WTC11 (cell line): ENCODE data around the gene DMRTA2. TPM values are rescaled to one million over a fixed set of nuclear protein-coding genes. Genes with fewer than 3 reads are reported as not detected.

Experiments
- ATAC-seq: fragments of 200-7000 bp; cut with Tn5 transposase; 2 replicates; pipeline ENCODE4 v1.10.0; 2021; ENCODE audit warnings: mild to moderate bottlenecking, moderate library complexity
- CTCF ChIA-PET: fragments of 300-600 bp; sonication (Branson Sonifier 250); formaldehyde crosslinking; loops from one replicate; lab custom pipeline; 2021; ENCODE audit warnings: antibody characterized with exemption; lab: Charles Lee
- POLR2A ChIA-PET: fragments of 350-600 bp; sonication (Branson Sonifier 250); formaldehyde crosslinking; loops from one replicate; lab custom pipeline; 2021; ENCODE audit warnings: antibody characterized with exemption; lab: Charles Lee
- DNase-seq: peaks from one replicate; pipeline ENCODE4 v3.0.0; 2021; ENCODE audit warnings: low spot score
- H3K27ac Mint-ChIP-seq: 2 replicates; pipeline ENCODE4 v1.8.0; 2021; ENCODE audit warnings: mixed read lengths
- H3K27me3 Mint-ChIP-seq: 2 replicates; pipeline ENCODE4 v1.8.0; 2021; ENCODE audit warnings: low read depth, mild to moderate bottlenecking, moderate library complexity, mixed read lengths
- H3K36me3 Mint-ChIP-seq: 2 replicates; pipeline ENCODE4 v1.8.0; 2021; ENCODE audit warnings: mixed read lengths
- H3K4me1 Mint-ChIP-seq: 2 replicates; pipeline ENCODE4 v1.8.0; 2022; ENCODE audit warnings: mixed read lengths
- H3K4me3 Mint-ChIP-seq: 2 replicates; pipeline ENCODE4 v1.8.0; 2021; ENCODE audit warnings: mild to moderate bottlenecking, moderate library complexity, mixed read lengths
- H3K9me3 Mint-ChIP-seq: 2 replicates; pipeline ENCODE4 v1.8.0; 2021; ENCODE audit warnings: mixed read lengths
- ATF1 ChIP-seq: sonication (generic); formaldehyde crosslinking; IDR thresholded peaks from 2 replicates; pipeline ENCODE4 v1.8.1; 2023; ENCODE audit warnings: mild to moderate bottlenecking, moderate library complexity, missing genetic modification reagents
- CREB1 ChIP-seq: sonication (generic); formaldehyde crosslinking; IDR thresholded peaks from 2 replicates; pipeline ENCODE4 v1.8.0; 2023; ENCODE audit warnings: mild to moderate bottlenecking, missing genetic modification reagents
- FOXP4 ChIP-seq: sonication (generic); formaldehyde crosslinking; IDR thresholded peaks from 2 replicates; pipeline ENCODE4 v1.8.0; 2022; ENCODE audit warnings: mild to moderate bottlenecking, missing genetic modification reagents
- GTF2I ChIP-seq: fragments of 250-450 bp; sonication (Bioruptor Pico); conservative IDR thresholded peaks from 2 replicates; pipeline ENCODE4 v1.4.0; 2021; ENCODE audit warnings: mild to moderate bottlenecking
- KAT7 ChIP-seq: sonication (generic); formaldehyde crosslinking; IDR thresholded peaks from 2 replicates; pipeline ENCODE4 v1.8.1; 2023; ENCODE audit warnings: missing genetic modification reagents, mild to moderate bottlenecking, borderline replicate concordance
- NFATC4 ChIP-seq: fragments of 250-450 bp; sonication (Bioruptor Pico); IDR thresholded peaks from 2 replicates; pipeline ENCODE4 v1.9.0; 2021; ENCODE audit warnings: mild to moderate bottlenecking
- NFE2L1 ChIP-seq: sonication (generic); formaldehyde crosslinking; IDR thresholded peaks from 2 replicates; pipeline ENCODE4 v1.8.1; 2023; ENCODE audit warnings: missing genetic modification reagents
- NR1H2 ChIP-seq: sonication (generic); formaldehyde crosslinking; IDR thresholded peaks from 2 replicates; pipeline ENCODE4 v1.9.0; 2021; ENCODE audit warnings: mild to moderate bottlenecking, moderate library complexity, missing genetic modification reagents
- NR3C1 ChIP-seq: sonication (generic); formaldehyde crosslinking; conservative IDR thresholded peaks from 2 replicates; pipeline ENCODE4 v1.8.1; 2023; ENCODE audit warnings: low read depth, mild to moderate bottlenecking, missing genetic modification reagents
- OVOL2 ChIP-seq: fragments of 250-450 bp; sonication (Bioruptor Pico); IDR thresholded peaks from 2 replicates; pipeline ENCODE4 v1.9.0; 2021; ENCODE audit warnings: mild to moderate bottlenecking, borderline replicate concordance
- PRDM15 ChIP-seq: sonication (generic); formaldehyde crosslinking; IDR thresholded peaks from 2 replicates; pipeline ENCODE4 v1.8.0; 2022; ENCODE audit warnings: missing genetic modification reagents
- RORB ChIP-seq: fragments of 250-450 bp; sonication (Bioruptor Pico); IDR thresholded peaks from 2 replicates; pipeline ENCODE4 v1.9.0; 2021; ENCODE audit warnings: mild to moderate bottlenecking
- SMAD3 ChIP-seq: sonication (generic); formaldehyde crosslinking; IDR thresholded peaks from 2 replicates; pipeline ENCODE4 v1.8.0; 2022; ENCODE audit warnings: missing genetic modification reagents, mild to moderate bottlenecking, borderline replicate concordance
- SOX15 ChIP-seq: fragments of 250-450 bp; sonication (Bioruptor Pico); IDR thresholded peaks from 2 replicates; pipeline ENCODE4 v1.9.0; 2021; ENCODE audit warnings: mild to moderate bottlenecking
- TEAD1 ChIP-seq: sonication (generic); formaldehyde crosslinking; IDR thresholded peaks from 2 replicates; pipeline ENCODE4 v1.8.0; 2022; ENCODE audit warnings: mild to moderate bottlenecking, missing genetic modification reagents
- ZNF532 ChIP-seq: fragments of 250-450 bp; sonication (Bioruptor Pico); IDR thresholded peaks from 2 replicates; pipeline ENCODE4 v1.9.0; 2021; ENCODE audit warnings: mild to moderate bottlenecking, borderline replicate concordance
- total RNA-seq: library from RNA; stranded (reverse); gene quantifications from 3 replicates; pipeline ENCODE4 v1.2.3, GENCODE V29; 2021

The DMRTA2 gene
- total RNA-seq, 1 experiment from 2014 or later = not detected

- Mint-ChIP-seq H3K4me3 (peak overlapping the region; percentile 75), H3K36me3 (peaks cover 7% of the 10 kb centered on the region)
- ATAC-seq = peak; percentile 13
Measured at GRCh38 chr1:50416150-50416527, 7.1 kb downstream of the DMRTA2 start.

GRCh38 chr1:50415235-50416149 lies 7.8 kb downstream of the DMRTA2 start:
- Mint-ChIP-seq H3K27me3 (peaks cover 91% of the 10 kb centered on the region), H3K4me1 (peaks cover 30% of the 10 kb centered on the region), H3K9me3 (peaks cover 4% of the 10 kb centered on the region), H3K27ac (no peak overlapping the region), H3K36me3 (peaks cover 7% of the 10 kb centered on the region), H3K4me3 (peak overlapping the region; percentile 75)
- no peak for TF ChIP-seq ZNF532 (CRISPR knock-in tag)
- TF ChIP-seq GTF2I = peak; percentile 68; the same call in 1 of the 2 replicates
- peak; percentile 4; the same call in 1 of the 2 replicates for ATAC-seq
- POLR2A ChIA-PET = no interaction called here
- CTCF ChIA-PET = interaction anchor here (0.6 to 3.7 kb wide), 9 partner anchors 10 to 195 kb away, joined by 3 to 16 read pairs (median 4); partner anchors contain the start of gene DMRTA2
- peak; percentile 31 for DNase-seq

More at GRCh38 chr1:50416150-50416527, 7.1 kb downstream of the DMRTA2 start:
- H3K4me1 Mint-ChIP-seq = peaks cover 31% of the 10 kb centered on the region
- POLR2A ChIA-PET = interaction anchor here (1.0 kb wide), 1 partner anchor 19 kb away, joined by 3 read pairs; no protein-coding TSS in a partner anchor
- no peak for TF ChIP-seq FOXP4 (CRISPR knock-in tag)
- no peak for TF ChIP-seq TEAD1 (CRISPR knock-in tag)
- peak; percentile 72 for TF ChIP-seq PRDM15 (CRISPR knock-in tag)
- no peak for TF ChIP-seq CREB1
- no peak overlapping the region for H3K27ac Mint-ChIP-seq
- CTCF ChIA-PET = interaction anchor here (1.0 to 3.7 kb wide), 4 partner anchors 9 to 47 kb away, joined by 3 to 16 read pairs (median 5); partner anchors contain the start of gene DMRTA2
- H3K9me3 Mint-ChIP-seq = peaks cover 4% of the 10 kb centered on the region
- peaks cover 93% of the 10 kb centered on the region for H3K27me3 Mint-ChIP-seq
- DNase-seq = peak; percentile 66

- peaks cover 7% of the 10 kb centered on the region for H3K36me3 Mint-ChIP-seq
- CTCF ChIA-PET = interaction anchor here (0.6 to 3.7 kb wide), 7 partner anchors 10 to 196 kb away, joined by 3 to 16 read pairs (median 3); partner anchors contain the start of gene DMRTA2
- DNase-seq (no peak), ATAC-seq (no peak)
- H3K9me3 Mint-ChIP-seq = peaks cover 4% of the 10 kb centered on the region
- H3K27me3 Mint-ChIP-seq = peaks cover 91% of the 10 kb centered on the region
- POLR2A ChIA-PET = no interaction called here
- peaks cover 24% of the 10 kb centered on the region for H3K4me1 Mint-ChIP-seq
- peak overlapping the region; percentile 21 for H3K4me3 Mint-ChIP-seq
- H3K27ac Mint-ChIP-seq = no peak overlapping the region
- TF ChIP-seq NR1H2 (CRISPR knock-in tag) (no peak), OVOL2 (CRISPR knock-in tag) (no peak), ATF1 (CRISPR knock-in tag) (no peak), SOX15 (no peak), ZNF532 (CRISPR knock-in tag) (no peak), NFATC4 (CRISPR knock-in tag) (no peak), KAT7 (CRISPR knock-in tag) (no peak), NFE2L1 (CRISPR knock-in tag) (no peak), RORB (no peak), NR3C1 (CRISPR knock-in tag) (no peak), SMAD3 (no peak)
Measured at GRCh38 chr1:50414853-50415234, 8.4 kb downstream of the DMRTA2 start.
